GM19468 (cell line): ENCODE measurements around the gene PACSIN2.

Experiments used
- ATAC-seq: cut with Tn5 transposase; IDR thresholded peaks from one replicate; pipeline ENCODE4 v1.9.1; 2021; ENCODE audit warnings: mild to moderate bottlenecking, moderate library complexity, moderate number of reproducible peaks; ENCODE audit not compliant: unreplicated experiment; ENCODE audit errors: extremely low read depth

The PACSIN2 gene

DNA sequence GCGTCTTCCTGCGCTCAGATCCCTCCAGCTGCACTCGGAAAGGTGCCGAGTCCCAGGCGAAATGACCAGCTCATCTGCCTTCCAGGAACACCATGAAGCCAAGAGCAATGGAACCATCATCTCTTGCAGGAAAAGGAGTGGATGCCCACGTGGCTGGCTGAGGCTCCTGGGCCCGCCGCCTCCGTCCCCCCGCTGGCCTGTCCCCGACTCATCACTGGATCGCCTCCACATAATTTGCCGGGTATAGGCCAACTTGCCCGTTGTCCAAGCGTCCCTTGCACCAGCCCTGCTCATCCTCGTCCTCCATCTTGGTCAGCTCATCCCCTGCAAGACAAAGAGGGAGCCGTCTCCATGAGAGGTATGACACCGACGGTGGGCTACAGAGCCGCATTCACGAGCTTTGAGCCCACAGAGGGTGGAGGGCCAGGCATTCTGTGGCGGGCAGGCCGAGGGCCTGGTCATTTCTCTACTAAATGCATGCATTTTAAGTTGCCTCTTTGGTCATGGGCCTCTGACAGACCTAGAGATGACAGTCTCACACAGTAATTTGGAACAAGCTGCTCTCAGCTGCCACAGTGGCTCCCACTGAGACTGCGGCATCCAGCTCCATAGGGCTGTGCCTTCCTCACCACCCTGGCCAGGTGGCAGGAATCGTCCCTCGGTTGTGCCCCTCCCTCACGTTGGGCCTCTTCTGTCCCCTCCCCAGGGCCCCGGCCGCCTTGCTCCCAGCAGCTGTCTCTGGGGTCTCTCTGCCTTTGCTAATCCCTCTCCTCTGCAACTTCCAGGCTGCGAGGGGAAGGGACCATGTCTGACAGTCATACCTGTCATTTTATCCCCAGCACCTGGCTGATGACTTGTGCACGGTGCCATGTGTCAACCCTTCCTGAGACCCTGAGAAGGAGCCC is 143.6 kb downstream of the PACSIN2 start:
- ATAC-seq = no peak

DNA sequence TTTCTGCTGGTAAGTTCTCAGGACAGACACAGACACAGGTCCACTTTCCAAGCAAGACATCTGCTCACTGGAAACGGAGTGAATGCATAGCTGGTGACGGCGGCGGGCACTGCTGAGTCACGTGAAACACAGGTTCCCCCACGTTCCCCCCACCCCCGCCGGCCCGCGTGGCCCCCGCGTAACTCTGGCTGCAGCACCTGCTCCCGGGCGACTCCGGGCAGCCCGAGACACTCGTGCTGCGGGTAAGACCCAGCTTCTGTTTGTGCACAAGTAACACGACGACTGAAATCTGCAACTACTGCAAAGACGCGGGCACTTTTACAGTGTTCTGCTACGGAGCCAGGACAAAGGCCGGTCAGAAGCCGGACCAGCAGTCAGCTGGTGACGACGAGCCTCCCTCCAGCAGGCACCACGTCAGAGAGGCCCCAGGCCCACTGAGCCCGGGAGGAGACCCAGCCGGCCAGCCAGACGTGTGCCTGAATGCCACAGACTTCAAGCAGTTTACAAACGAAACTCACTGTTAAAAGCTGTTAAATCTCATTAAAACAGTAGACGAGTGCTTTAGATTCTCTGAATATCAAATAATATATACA is 145.0 kb downstream of the PACSIN2 start:
- no peak for ATAC-seq

DNA sequence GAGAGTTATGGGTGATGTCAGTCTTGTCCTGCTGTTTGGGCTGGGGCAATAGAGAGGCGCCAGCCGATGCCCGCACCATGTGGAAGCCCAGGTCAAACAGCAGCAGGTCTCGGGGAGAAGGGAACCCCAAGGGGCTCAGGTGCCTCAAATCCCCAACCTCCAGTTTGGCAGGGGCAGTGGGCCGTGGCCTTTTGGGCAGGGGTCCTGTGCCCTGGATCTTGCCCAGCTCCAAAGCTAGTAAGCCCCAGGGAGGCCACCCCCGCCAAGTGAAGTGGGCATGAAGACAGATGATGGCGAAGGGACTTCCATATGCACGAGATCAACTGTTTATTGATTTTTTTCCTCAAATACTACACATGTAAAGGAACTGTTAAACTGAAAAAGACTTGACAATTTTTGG is 145.5 kb downstream of the PACSIN2 start:
- no peak for ATAC-seq

DNA sequence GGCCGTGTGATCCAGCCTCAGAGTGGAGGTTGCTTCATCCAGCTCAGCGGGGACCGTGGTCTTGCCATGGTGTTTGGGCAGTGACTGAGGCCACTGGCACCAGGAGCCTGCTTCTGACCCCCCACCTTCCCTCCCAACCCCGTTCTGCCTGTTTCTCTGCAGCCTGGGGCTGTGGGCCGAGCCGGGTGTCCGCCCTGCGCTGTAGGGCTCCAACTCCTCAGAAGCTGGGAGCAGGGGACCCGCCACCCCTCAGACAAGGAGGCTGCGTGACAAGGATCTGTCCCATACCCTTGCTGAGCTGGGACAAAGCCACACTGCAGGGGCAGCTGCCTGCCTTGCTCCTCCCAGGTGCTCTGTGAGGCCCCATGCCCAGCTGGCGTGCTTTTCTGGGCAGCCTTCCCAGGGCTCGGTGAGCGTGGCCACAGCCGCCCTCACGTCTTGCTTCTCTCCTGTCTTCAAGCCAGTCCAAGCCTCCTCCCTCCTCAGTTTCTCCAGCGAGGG is 146.1 kb downstream of the PACSIN2 start:
- ATAC-seq = no peak

DNA sequence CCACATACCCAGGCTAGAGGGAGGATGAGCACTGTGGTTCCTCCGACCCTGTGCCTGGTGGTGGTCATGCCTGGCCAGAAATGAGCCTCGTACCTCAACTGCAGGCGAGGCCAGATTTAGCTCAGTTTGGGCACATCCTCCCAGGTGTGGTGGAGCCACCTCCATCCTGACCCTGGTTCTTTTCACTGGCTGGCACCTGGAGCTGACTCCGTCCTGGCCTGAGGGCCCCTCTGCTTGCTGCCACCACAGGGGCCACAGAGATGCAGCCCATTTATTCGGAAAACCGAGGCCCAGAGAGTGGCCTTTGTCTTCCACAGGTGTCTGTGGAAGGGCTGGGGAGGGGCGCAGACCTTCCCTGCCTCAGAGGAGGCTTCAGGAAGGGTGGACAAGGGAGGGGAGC is 148.8 kb downstream of the PACSIN2 start:
- no peak for ATAC-seq

DNA sequence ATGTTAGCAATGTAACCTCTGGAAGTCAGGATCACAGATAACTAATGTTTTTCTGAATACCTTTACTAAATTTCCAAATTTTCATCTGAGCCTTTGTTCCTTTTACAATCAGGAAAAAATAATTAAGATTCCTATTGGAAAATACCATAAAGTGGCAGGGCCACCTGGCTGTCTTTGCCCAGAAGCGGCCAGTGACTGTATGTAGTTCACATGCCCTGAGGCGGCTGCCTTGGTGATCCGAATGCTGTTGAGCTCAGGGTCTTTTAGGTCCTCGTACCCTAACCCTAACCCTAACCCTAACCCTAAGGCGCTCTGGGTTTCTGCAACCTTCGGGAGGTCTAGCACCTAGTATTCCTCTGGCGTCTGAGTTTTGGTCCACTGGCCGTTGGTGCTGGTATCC is 149.4 kb downstream of the PACSIN2 start:
- ATAC-seq = no peak

DNA sequence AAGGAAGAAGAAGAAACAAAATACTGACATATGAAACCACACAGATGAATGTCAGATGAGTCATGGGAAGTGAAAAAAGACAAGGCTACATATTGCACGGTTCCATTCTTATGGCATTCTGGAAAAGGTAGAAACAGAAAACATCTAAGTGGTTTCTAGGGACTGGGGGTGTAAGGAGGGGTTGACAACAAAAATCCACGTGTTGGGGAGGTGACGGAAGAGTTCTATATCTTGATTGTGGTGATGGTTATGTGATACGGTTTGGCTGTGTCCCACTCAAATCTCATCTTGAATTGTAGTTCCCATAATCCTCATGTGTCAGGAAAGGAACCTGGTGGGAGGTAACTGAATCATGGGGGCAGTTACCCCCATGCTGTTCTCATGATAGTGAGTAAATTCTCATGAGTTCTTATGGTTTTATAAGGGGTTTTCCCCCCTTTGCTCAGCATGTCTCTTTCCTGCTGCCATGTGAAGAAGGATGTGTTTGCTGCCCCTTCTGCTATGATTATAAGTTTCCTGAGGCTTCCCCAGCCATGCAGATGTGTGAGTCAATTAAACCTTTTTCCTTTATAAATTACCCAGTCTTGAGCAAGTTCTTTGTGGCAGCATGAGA is 151.5 kb downstream of the PACSIN2 start:
- no peak for ATAC-seq

DNA sequence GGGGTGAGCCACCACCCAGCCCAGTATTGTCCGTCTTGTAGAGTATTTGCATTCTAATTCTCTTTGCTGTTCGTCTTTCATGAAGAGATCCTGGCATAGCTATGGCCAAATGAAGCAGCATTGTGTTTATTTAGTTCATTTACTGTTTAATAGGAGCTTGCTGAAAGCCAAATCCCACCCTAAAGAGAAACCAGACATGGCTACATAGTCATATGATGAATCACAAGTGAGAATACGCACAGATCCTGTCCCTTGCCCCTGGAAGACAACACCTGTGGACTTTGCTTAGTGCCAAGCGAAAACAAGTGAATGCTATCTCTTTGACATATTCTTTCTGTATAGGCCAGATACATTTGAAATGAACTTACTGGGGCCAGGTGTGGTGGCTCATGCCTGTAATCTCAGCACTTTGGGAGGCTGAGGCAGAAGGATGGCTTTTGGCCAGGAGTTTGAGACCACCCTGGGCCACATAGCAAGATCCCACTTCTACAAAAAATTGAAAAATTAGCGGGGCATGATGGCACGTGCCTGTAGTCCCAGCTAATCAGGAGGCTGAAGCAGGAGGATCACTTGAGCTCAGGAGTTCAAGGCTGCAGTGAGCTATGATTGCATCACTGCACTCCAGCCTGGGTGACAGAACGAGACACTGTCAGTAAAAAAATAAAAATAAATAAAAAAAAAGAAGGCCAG is 152.8 kb downstream of the PACSIN2 start:
- no peak for ATAC-seq

DNA sequence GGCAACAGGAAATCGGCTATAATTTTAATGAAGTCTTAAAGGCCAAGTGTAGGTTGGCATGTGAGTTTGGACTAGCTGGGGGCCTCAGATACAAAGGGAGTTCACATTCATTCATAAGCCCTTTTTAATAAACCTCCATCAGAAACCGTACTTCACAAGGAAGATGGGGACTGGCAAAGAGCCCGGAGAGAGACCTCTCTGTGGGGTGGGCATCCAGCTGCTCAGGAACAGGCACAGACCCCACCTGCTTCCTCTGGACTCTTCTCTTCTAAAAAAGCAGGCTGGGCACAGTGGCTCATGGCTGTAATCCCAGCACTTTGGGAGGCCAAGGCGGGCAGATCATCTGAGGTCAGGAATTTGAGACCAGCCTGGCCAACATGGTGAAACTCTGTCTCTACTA is 154.0 kb downstream of the PACSIN2 start:
- ATAC-seq = no peak

DNA sequence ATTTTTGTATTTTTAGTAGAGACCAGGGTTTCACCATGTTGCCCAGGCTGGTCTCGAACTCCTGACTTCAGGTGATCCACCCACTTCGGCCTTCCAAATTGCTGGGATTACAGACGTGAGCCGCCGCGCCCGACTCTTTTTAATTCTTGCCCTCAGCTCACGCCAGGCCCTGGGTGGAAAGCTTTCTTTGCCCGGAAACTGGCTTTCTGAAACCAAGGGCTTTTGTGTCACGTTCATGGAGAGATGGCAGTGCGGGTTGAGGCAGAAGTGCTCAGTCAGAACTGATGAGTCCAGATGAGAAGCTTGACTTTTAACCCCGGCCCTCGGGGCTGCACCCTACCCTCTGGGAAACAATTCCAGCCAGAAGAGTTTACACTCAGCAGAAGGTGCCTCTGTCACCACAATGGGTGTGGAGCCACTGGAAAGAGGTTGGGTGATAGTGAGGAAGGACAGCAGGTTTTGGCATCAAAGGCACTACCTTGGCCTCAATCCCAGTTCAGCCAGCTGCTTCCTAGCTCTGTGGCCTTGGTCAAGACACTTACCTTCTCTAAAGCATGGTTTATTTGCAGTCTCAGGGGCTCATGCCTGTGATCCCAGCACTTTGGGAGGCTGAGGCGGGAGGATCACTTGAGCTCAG is 157.0 kb downstream of the PACSIN2 start:
- no peak for ATAC-seq

DNA sequence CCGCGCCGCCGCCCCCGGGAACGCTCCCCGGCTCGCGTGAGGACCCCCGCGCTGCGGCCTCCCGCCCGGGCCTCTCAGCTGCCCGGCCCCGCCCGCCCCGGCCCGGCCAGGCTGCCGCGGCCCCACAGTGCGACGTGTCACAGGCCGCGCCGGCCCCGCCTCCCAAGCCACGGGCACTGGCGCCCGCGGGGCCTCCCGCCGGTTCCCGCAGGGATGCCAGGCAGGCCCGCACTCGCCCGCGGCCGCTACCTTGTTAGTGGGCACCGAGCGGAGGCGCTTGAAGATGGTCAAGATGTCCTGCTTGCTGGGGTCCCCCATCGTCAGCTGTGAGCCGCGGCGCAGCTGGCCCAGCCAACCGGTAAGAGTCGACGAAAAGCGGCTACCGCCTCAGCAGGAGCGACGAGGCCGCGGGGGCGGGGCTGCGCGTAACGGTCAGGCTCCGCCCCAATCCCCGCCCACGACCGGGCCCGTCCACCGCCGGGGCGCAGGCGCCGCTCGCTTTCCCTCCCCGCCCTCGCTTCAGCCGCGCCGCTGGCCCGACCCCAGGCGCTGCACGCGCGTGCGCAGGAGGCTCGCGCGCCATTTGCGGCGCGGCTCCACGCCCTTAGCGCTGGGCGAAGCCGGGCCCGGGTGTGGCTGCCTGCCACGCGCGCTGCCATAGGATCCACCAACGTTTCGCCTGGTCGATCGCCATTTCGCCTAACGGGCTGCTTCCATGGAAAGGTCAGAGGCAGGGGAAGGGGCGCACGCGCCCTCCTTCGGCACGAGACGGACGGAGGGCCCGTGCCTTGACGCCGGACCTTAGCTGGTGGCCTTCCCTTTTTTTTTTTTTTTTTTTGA is 157.9 kb downstream of the PACSIN2 start, which contains the start of gene ARFGAP3:
Gene ARFGAP3 (minus strand): TSS at position 409 of the 840 bp plus-strand sequence. CDS start 91 bp downstream, at position 318.
- ATAC-seq = peak; percentile 66

DNA sequence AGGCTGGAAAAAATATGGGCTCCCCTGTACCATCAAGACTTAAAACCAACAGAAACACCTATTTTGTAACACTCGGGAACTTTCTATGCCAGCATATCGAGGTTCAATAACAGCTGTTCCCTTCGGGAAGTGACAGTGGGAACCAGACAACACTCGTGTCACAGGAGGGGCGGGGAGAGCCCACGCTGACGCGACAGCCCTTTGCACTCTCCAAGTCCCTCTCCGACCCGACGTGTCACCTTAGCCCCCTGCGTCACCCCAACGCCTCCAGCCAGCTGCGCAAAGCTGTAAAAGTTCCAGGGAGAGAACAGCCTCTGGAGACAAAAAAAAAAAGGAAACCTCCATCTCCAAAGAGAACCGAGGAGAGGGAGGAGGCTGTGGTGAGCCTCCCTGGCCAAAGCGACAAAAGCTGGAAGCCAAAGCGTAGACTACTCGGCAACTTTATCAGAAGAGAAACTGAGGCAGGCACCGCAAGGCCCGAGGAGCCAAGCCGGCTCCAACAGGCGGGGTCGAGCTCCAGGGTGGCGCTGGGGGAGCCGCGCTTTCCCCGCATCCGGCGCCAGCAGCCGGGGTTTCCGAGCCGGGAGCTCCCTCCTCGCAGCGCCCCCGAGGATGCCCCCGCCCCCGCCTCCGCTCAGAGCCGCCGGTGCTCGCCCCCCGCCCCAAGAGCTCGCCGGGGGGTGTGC is 158.6 kb downstream of the PACSIN2 start:
- no peak for ATAC-seq

DNA sequence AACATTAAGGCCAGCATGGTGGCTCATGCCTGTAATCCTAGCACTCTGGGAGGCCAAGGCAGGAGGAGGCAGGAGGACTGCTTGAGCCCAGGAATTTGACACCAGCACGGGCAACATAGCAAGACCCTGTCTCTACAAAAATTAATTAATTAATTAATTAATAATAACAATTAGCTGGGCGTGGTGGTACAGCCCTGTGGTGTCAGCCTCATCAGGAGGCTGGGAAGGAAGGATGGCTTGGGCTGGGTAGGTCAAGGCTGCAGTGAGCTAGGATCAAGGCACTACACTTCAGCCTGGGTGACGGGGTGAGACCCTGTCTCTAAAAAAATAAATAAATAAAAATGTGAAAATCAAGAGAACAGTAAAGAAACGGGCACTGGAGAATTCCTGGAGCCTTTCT is 159.2 kb downstream of the PACSIN2 start:
- no peak for ATAC-seq

DNA sequence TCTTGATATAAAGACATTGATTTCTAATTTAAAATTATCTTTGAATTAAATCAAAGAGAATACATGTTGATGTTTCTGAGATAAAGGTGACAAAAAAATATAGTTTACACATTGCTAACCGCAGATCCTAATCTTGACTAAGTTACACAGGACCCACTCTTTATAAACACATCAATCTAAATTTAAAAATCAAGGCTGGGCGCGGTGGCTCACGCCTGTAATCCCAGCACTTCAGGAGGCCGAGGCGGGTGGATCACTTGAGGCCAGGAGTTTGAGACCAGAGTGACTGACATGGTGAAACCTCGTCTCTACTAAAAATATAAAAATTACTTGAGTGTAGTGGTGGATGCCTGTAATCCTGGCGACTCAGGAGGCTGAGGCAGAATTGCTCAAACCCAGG is 159.7 kb downstream of the PACSIN2 start:
- ATAC-seq = no peak

DNA sequence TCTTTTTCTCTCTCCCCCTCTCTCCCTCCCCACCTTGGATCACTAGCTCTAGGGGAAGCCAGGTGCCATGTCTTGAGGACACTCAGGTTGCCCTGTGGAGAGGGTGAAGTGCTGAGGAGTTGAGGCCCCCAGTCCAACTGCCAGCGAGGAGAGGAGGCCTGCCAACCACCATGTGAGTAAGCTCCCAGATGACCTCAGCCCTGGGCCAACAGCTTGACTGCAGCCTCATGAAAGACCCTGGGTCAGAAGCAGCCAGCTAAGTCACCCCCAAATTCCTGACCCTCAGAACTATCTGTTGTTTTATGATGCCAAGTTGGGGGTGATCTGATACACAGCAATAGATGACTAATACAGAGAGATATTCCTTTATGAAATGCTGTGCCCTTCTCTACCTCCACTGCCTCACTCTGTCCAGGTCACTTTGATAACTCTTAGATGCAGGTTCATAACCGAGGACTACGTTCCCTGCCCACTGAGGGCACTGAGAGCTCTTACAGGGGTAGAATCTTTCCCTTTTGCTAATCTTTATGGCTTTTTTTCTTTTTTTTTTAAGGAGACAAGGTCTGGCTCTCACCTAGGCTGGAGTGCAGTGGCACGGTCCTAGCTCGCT is 165.9 kb downstream of the PACSIN2 start:
- ATAC-seq = no peak

DNA sequence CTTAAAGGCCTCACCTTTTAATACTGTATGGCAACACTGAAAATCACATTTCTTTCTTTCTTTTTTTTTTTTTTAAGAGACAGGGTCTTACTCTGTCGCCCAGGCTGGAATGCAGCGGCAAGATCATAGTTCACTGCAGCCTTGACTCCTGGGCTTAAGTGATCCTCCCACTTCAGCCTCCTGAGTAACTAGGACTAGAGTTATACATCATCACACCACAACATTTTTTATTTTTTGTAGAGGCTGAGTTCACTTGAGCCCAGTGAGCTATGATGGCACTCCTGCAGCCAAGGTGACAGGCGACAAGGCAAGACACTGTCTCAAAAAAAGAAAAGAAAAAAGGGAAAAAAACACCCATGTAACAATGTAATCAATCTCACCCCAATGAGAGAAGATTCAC is 167.8 kb downstream of the PACSIN2 start:
- no peak for ATAC-seq

DNA sequence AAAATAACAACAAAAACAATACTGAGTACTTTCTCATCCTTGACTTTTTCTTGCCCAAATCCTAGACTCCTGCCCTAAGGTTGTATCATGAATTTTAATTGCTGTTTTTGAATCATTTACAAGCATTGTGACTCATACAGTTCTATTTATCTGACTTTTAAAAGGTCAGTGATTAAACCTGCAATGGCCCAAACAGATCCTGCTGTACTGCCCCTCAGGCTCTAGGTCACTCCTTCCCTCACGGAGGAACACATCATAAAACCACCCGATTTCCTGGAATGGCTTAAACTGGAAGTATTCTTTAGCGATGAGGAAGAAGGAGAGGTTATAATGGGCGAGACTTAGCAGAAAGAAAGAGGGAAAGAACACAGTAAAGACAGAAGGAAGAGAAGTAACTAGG is 170.2 kb downstream of the PACSIN2 start:
- no peak for ATAC-seq

DNA sequence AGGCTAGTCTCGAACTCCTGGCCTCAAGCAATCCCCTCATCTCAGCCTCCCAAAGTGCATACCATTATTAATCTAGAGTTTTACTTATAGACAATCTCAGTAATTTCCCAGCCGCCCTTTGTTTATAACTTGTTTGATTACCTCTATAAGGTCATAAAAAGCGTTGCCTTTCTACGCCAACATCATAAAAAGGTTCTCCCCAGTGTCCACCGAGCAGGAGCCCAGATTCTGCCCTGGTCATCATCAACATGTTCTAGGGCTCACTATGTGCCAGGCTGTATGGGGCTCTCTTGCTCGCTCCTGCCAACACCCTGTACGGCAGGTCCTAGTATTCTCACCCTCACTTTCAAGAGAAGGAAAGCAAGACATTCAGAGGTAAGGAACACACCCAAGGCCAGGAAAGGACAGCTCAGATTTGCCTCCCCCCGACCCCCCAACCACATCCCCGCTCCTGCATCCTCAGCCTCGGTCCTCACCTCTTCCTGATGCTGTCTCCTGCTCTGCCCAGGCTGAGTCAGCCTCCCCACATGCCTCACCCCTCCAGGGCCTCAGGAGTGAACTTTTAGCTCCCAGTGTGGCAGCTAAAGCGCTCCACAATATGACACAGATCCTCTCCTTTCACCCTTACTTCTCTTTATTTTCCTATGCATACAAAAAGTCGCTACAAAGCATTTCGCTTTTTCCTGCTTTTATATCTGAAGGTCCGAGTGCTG is 172.1 kb downstream of the PACSIN2 start:
- ATAC-seq = no peak
